ENCODE measurements around the gene TPST1.

Gene TPST1

DNA sequence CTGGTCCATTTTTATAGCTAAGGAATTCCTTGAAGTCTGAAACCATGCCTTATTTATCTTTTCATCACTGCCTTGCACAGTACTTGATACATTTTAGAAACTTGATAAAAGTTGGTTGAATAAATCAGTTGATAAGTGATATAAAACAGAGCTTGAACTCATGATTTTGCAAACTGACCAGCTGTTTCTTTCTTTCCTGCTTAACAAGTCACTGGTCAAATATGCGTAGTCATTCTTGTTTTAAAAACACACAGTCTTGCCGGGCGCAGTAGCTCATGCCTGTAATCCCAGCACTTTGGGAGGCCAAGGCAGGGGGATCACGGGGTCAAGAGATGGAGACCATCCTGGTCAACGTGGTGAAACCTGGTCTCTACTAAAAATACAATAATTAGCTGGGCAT is 6.3 kb downstream of the TPST1 start:
- H2AFZ ChIP-seq (ENCODE audit: low read depth, low read length) = no peak overlapping the region
- no peaks in the 10 kb centered on the region for H3K36me3 ChIP-seq (replicated peaks; ENCODE audit: low read depth, low read length)
- H3K4me2 ChIP-seq (ENCODE audit: low read length) = no peak overlapping the region
- no peak overlapping the region for H3K9ac ChIP-seq (ENCODE audit: low read length)
- H3K9me3 ChIP-seq (ENCODE audit: insufficient read depth, low read length) = no peaks in the 10 kb centered on the region
- no peaks in the 10 kb centered on the region for H3K27me3 ChIP-seq (ENCODE audit: low read depth, low read length)
- TF ChIP-seq EZH2phosphoT487 (IDR thresholded peaks at IDR 0.05; ENCODE audit: low read depth) = no peak
- no peak for TF ChIP-seq CTCF (IDR thresholded peaks at IDR 0.05; ENCODE audit: low read depth, low read length)
- H3K79me2 ChIP-seq (ENCODE audit: low read length) = no peaks in the 10 kb centered on the region
- no peak overlapping the region for H3K4me3 ChIP-seq (ENCODE audit: low read length)
- H3K4me1 ChIP-seq (ENCODE audit: low read length) = no peaks in the 10 kb centered on the region
- H3K27ac ChIP-seq (ENCODE audit: low read length) = no peak overlapping the region
- no peaks in the 10 kb centered on the region for H4K20me1 ChIP-seq (ENCODE audit: insufficient read depth, low read length)

- Histone ChIP-seq H2AFZ (ENCODE audit: low read depth, low read length) (no peak overlapping the region), H3K4me3 (ENCODE audit: low read length) (no peak overlapping the region), H3K79me2 (ENCODE audit: low read length) (no peaks in the 10 kb centered on the region), H4K20me1 (ENCODE audit: insufficient read depth, low read length) (no peaks in the 10 kb centered on the region), H3K4me1 (ENCODE audit: low read length) (no peaks in the 10 kb centered on the region), H3K4me2 (ENCODE audit: low read length) (no peak overlapping the region), H3K9ac (ENCODE audit: low read length) (no peak overlapping the region), H3K36me3 (replicated peaks; ENCODE audit: low read depth, low read length) (no peaks in the 10 kb centered on the region), H3K9me3 (ENCODE audit: insufficient read depth, low read length) (no peaks in the 10 kb centered on the region), H3K27me3 (ENCODE audit: low read depth, low read length) (no peaks in the 10 kb centered on the region), H3K27ac (ENCODE audit: low read length) (no peak overlapping the region)
- TF ChIP-seq CTCF (IDR thresholded peaks at IDR 0.05; ENCODE audit: low read depth, low read length) = no peak
Measured at GRCh38 chr7:66213637-66214036, 8.5 kb downstream of the TPST1 start.

GRCh38 chr7:66216687-66217086 is 11.6 kb downstream of the TPST1 start:
- TF ChIP-seq EZH2phosphoT487 (IDR thresholded peaks at IDR 0.05; ENCODE audit: low read depth) (no peak), CTCF (IDR thresholded peaks at IDR 0.05; ENCODE audit: low read depth, low read length) (no peak)
- Histone ChIP-seq H3K4me2 (ENCODE audit: low read length) (no peak overlapping the region), H3K9me3 (ENCODE audit: insufficient read depth, low read length) (no peaks in the 10 kb centered on the region), H3K27me3 (ENCODE audit: low read depth, low read length) (no peaks in the 10 kb centered on the region), H3K9ac (ENCODE audit: low read length) (no peak overlapping the region), H2AFZ (ENCODE audit: low read depth, low read length) (no peak overlapping the region), H3K79me2 (ENCODE audit: low read length) (no peaks in the 10 kb centered on the region), H3K4me1 (ENCODE audit: low read length) (no peaks in the 10 kb centered on the region), H4K20me1 (ENCODE audit: insufficient read depth, low read length) (no peaks in the 10 kb centered on the region), H3K27ac (ENCODE audit: low read length) (no peak overlapping the region), H3K4me3 (ENCODE audit: low read length) (no peak overlapping the region), H3K36me3 (replicated peaks; ENCODE audit: low read depth, low read length) (no peaks in the 10 kb centered on the region)

DNA sequence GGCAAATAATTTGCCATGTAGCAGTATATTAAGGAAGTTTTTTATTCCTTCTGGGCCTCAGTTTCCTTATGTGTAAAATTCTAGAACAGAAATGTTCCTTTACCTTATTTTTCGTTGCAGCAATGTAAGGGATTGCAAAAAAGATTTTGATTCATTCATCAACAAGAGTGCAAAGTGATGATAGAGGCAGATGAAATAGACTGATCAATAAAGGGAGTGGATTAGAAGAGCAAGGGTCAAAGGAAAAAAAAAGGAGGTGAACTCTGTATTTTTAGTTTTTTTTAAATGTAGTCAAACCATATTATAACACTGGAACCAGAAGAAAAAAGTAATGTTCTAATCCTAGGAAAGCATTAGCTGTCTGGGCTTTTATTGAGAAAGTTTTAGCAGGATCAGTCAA is 14.7 kb downstream of the TPST1 start:
- Histone ChIP-seq H3K36me3 (replicated peaks; ENCODE audit: low read depth, low read length) (no peaks in the 10 kb centered on the region), H3K4me3 (ENCODE audit: low read length) (no peak overlapping the region), H2AFZ (ENCODE audit: low read depth, low read length) (no peak overlapping the region), H3K79me2 (ENCODE audit: low read length) (no peaks in the 10 kb centered on the region), H4K20me1 (ENCODE audit: insufficient read depth, low read length) (no peaks in the 10 kb centered on the region), H3K27me3 (ENCODE audit: low read depth, low read length) (no peaks in the 10 kb centered on the region), H3K27ac (ENCODE audit: low read length) (no peak overlapping the region), H3K9ac (ENCODE audit: low read length) (no peak overlapping the region), H3K4me2 (ENCODE audit: low read length) (no peak overlapping the region), H3K9me3 (ENCODE audit: insufficient read depth, low read length) (no peaks in the 10 kb centered on the region), H3K4me1 (ENCODE audit: low read length) (no peaks in the 10 kb centered on the region)
- TF ChIP-seq CTCF (IDR thresholded peaks at IDR 0.05; ENCODE audit: low read depth, low read length) (no peak), EZH2phosphoT487 (IDR thresholded peaks at IDR 0.05; ENCODE audit: low read depth) (no peak)
